Smooth muscle cell (in vitro differentiated cells): ENCODE results near the gene LRRC36. TPM values are rescaled to one million over a fixed set of nuclear protein-coding genes. Genes with fewer than 3 reads are reported as not detected.
A peak's percentile ranks its signal among the peaks of the same experiment; 100 is the strongest.

ENCODE experiments used
- DNase-seq: peaks from one replicate; lab custom pipeline; 2025; ENCODE audit not compliant: unreplicated experiment; lab: John Stamatoyannopoulos, UW
- H2AFZ ChIP-seq: fragments of 200-600 bp; sonication (generic); 2 replicates; pipeline ENCODE4 v1.6.0; 2016; ENCODE audit warnings: antibody characterized with exemption, low read depth, mild to moderate bottlenecking
- H3F3A ChIP-seq: fragments of 200-600 bp; sonication (generic); 2 replicates; pipeline ENCODE4 v1.6.0; 2017; ENCODE audit warnings: antibody characterized with exemption, low read depth
- H3K27ac ChIP-seq: fragments of 200-600 bp; sonication (generic); 2 replicates; pipeline ENCODE4 v1.5.1; 2016; ENCODE audit warnings: low read depth, mild to moderate bottlenecking
- H3K27me3 ChIP-seq: fragments of 200-600 bp; sonication (generic); 2 replicates; pipeline ENCODE4 v1.6.1; 2016; ENCODE audit warnings: low read depth, mild to moderate bottlenecking
- H3K36me3 ChIP-seq: fragments of 200-600 bp; sonication (generic); 2 replicates; pipeline ENCODE4 v1.5.1; 2016; ENCODE audit warnings: low read depth
- H3K4me1 ChIP-seq: fragments of 200-600 bp; sonication (generic); 2 replicates; pipeline ENCODE4 v1.5.1; 2016; ENCODE audit warnings: low read depth
- H3K4me2 ChIP-seq: fragments of 200-600 bp; sonication (generic); 2 replicates; pipeline ENCODE4 v1.6.0; 2016; ENCODE audit warnings: mild to moderate bottlenecking
- H3K4me3 ChIP-seq: fragments of 200-600 bp; sonication (generic); 2 replicates; pipeline ENCODE4 v1.5.1; 2016; ENCODE audit warnings: mild to moderate bottlenecking
- H3K79me2 ChIP-seq: fragments of 200-600 bp; sonication (generic); 2 replicates; pipeline ENCODE4 v1.6.0; 2016; ENCODE audit warnings: low read depth, mild to moderate bottlenecking
- H3K9ac ChIP-seq: fragments of 200-600 bp; sonication (generic); 2 replicates; pipeline ENCODE4 v1.6.0; 2016; ENCODE audit warnings: low read depth
- H3K9me3 ChIP-seq: fragments of 200-600 bp; sonication (generic); replicated peaks from 2 replicates; pipeline ENCODE4 v1.5.1; 2016; ENCODE audit warnings: low read depth
- H4K20me1 ChIP-seq: fragments of 200-600 bp; sonication (generic); 2 replicates; pipeline ENCODE4 v1.6.0; 2016; ENCODE audit warnings: low read depth
- WGBS: methylation state at CpG from one replicate; pipeline ENCODE4 v1.1.7; 2016; ENCODE audit warnings: low lambda C conversion rate; 5-methylcytosine and 5-hydroxymethylcytosine counted together
- polyA plus RNA-seq: library from polyadenylated mRNA; unstranded; fragments of >200 nt; fragmentation: Nextera tagmentation; extraction: Ambion mirVana; gene quantifications from 2 replicates; pipeline ENCODE4 v1.2.1, GENCODE V29; 2016
- total RNA-seq: library from RNA; depleted of rRNA; stranded (reverse); fragments of >200 nt; gene quantifications from 2 replicates; pipeline ENCODE4 v1.2.3, GENCODE V29; 2014
- TF ChIP-seq, protein P1 (sequence below): fragments of 200-600 bp; sonication (generic); IDR thresholded peaks from 2 replicates; pipeline ENCODE4 v1.5.1; 2017; ENCODE audit warnings: borderline replicate concordance, mild to moderate bottlenecking, antibody characterized with exemption; ENCODE audit not compliant: insufficient read depth, poor library complexity, severe bottlenecking

LRRC36 gene
- total and polyA plus RNA-seq, 2 experiments from 2014 or later = 0.24 TPM; not detected in 1

DNA sequence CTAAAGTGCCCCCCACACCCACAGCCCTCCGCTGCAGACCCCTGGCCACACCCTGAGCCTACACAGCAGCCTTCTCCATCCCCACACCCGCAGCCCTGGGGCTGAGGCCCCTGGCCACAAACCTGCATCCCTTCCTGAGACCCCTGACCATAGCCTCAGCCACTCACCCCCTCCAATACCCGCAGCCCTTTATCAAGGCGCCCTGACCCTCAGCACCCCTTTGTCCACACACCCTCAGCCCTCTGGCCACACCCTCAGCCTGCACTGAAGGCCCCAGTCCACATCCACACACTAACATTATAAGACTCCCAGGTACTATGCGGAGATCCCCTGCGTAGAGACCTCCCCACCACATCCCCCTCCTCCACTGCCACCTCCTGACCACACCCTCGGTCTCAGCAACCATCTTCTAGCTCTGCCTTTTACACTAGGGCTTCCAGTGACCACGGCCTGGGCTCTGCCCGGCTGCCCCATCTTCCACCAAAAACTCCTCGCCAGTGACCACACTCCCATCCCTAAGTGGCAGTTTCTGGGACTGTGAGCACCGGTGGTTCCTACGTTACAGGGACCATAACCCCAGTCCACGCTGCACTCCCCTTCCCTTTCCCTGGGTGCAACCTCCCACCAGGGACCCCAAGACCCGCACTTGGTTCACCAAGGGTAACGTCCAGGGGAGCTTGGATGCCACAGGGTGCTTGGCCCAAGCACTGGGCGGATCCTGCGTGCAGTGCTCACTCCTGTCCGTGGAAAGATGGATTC, 65.9 kb downstream of the LRRC36 start:
- H3K4me3 ChIP-seq = peak overlapping the region; percentile 41
- no peaks in the 10 kb centered on the region for H3F3A ChIP-seq
- no peaks in the 10 kb centered on the region for H3K36me3 ChIP-seq
- H3K4me2 ChIP-seq = peak overlapping the region; percentile 88
- no peak overlapping the region for H3K27ac ChIP-seq
- H3K9ac ChIP-seq = peak overlapping the region; percentile 34
- peaks cover 25% of the 10 kb centered on the region for H3K4me1 ChIP-seq
- no peak for DNase-seq
- 88% methylated on average over 17 of the region's 18 CpGs for WGBS
- H3K9me3 ChIP-seq = no peaks in the 10 kb centered on the region
- H3K27me3 ChIP-seq = peaks cover 15% of the 10 kb centered on the region
- H2AFZ ChIP-seq = no peak overlapping the region
- H4K20me1 ChIP-seq = no peaks in the 10 kb centered on the region
- TF ChIP-seq, protein P1, sequence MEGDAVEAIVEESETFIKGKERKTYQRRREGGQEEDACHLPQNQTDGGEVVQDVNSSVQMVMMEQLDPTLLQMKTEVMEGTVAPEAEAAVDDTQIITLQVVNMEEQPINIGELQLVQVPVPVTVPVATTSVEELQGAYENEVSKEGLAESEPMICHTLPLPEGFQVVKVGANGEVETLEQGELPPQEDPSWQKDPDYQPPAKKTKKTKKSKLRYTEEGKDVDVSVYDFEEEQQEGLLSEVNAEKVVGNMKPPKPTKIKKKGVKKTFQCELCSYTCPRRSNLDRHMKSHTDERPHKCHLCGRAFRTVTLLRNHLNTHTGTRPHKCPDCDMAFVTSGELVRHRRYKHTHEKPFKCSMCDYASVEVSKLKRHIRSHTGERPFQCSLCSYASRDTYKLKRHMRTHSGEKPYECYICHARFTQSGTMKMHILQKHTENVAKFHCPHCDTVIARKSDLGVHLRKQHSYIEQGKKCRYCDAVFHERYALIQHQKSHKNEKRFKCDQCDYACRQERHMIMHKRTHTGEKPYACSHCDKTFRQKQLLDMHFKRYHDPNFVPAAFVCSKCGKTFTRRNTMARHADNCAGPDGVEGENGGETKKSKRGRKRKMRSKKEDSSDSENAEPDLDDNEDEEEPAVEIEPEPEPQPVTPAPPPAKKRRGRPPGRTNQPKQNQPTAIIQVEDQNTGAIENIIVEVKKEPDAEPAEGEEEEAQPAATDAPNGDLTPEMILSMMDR = no peak
- no peaks in the 10 kb centered on the region for H3K79me2 ChIP-seq

DNA sequence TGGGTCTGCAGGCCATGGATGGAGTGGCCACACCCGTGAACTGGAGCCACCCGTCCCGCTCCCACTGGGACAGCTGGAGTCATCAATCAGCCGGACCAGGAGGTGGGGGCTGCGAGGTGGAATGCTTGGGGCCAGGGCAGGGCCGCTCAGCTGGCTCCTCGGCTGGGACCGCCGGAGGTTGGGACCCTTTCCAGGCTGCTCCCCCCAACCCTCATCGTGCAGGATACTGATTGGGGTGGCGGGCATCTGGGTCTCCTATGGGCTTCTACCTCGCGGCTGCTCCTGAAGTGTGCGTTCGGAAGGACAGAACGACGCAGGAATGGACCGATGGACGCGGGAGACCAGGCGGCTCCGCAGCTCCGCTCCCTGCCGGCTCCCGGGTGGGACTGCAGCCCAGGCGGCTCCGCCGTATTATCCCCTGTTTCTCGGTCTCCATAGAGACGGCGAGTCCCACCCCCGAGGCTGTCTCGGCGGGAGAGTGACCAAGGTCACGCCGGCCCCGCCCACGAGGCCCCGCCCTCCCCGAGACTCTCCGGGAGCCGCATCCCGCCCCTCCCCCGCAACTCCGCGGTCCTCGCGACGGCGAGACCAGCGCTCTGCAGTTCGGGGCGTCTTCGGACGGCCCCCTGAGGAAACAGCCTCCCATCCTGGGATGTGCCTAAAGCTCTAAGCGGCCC, 66.6 kb downstream of the LRRC36 start, which contains the start of gene TPPP3:
Gene TPPP3 (minus strand): TSS at position 388 of the 677 bp plus-strand sequence. CDS start 2,387 bp downstream, outside the sequence.
- H3K79me2 ChIP-seq = no peaks in the 10 kb centered on the region
- H3F3A ChIP-seq = no peaks in the 10 kb centered on the region
- peak; percentile 76 for DNase-seq
- peak within 1 kb of the TSS; percentile 41 for H3K4me3 ChIP-seq
- H3K4me1 ChIP-seq = peaks cover 25% of the 10 kb centered on the region
- TF ChIP-seq, protein P1 = peak; percentile 46
- H3K4me2 ChIP-seq = peak within 1 kb of the TSS; percentile 88
- peak within 1 kb of the TSS; percentile 71 for H3K9ac ChIP-seq
- peaks cover 13% of the 10 kb centered on the region for H3K27me3 ChIP-seq
- H2AFZ ChIP-seq = peak within 1 kb of the TSS; percentile 57
- H4K20me1 ChIP-seq = no peaks in the 10 kb centered on the region
- H3K9me3 ChIP-seq = no peaks in the 10 kb centered on the region
- H3K27ac ChIP-seq = peak within 1 kb of the TSS; percentile 11
- WGBS = 11% methylated on average over 31 of the region's 56 CpGs
- H3K36me3 ChIP-seq = no peaks in the 10 kb centered on the region

DNA sequence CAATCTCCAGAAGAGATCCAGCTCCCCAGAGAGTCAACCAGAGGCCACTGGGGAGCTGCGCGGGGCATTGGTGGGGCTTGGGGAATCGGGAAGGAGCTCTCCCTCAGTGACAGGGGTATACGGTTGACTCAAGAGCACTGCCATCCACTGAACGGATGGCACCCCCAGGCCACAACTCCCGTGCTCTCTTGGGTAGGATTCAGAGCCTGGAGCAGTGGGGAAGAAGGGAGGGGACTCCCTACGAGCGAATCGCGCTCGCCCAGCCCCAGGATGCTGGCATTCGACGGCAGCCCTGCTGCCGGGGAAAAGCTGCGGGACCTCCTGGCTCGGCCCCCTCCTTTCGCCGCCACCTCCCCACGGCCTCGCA, 67.2 kb downstream of the LRRC36 start:
- H3K4me1 ChIP-seq = peaks cover 25% of the 10 kb centered on the region
- H3K36me3 ChIP-seq = no peaks in the 10 kb centered on the region
- TF ChIP-seq, protein P1 = no peak
- H3K4me2 ChIP-seq = peak overlapping the region; percentile 88
- peak overlapping the region; percentile 71 for H3K9ac ChIP-seq
- H3K27ac ChIP-seq = peak overlapping the region; percentile 11
- H3K79me2 ChIP-seq = no peaks in the 10 kb centered on the region
- H3K9me3 ChIP-seq = no peaks in the 10 kb centered on the region
- 14% methylated on average over 11 of the region's 20 CpGs for WGBS
- no peaks in the 10 kb centered on the region for H3F3A ChIP-seq
- peaks cover 13% of the 10 kb centered on the region for H3K27me3 ChIP-seq
- DNase-seq = no peak
- peak overlapping the region; percentile 41 for H3K4me3 ChIP-seq
- peak overlapping the region; percentile 57 for H2AFZ ChIP-seq
- no peaks in the 10 kb centered on the region for H4K20me1 ChIP-seq
